GM12878 (cell line): ENCODE results near the gene CAMTA2. TPM values are rescaled to one million over a fixed set of nuclear protein-coding genes. Genes with fewer than 3 reads are reported as not detected.
A peak's percentile ranks its signal among the peaks of the same experiment; 100 is the strongest.

Source experiments
- ATF7 ChIP-seq: fragments of 450-650 bp; IDR thresholded peaks from 2 replicates; pipeline ENCODE4 v1.6.1; 2016; ENCODE audit warnings: low read depth, mild to moderate bottlenecking
- BACH1 ChIP-seq: fragments of 450-650 bp; IDR thresholded peaks from 2 replicates; pipeline ENCODE4 v1.6.1; 2017; ENCODE audit warnings: mild to moderate bottlenecking, borderline replicate concordance
- BRCA1 ChIP-seq: IDR thresholded peaks from 2 replicates; pipeline ENCODE4 v1.6.1; 2011; ENCODE audit warnings: low read depth, low read length, improper control_type of control experiment
- CBX3 ChIP-seq: fragments of 200-600 bp; sonication (generic); IDR thresholded peaks from 2 replicates; pipeline ENCODE4 v1.6.1; 2016; ENCODE audit warnings: low read depth, borderline replicate concordance
- CEBPB ChIP-seq, 2 experiments: fragments of 150-350 bp in 1 of 2; IDR thresholded peaks; 2 replicates each; pipeline ENCODE4 v1.6.1; 2012 to 2014; ENCODE audit warnings: low read depth in 2 of 2, low read length in 2 of 2, borderline replicate concordance in 1 of 2, inconsistent platforms in 1 of 2
- CREB1 ChIP-seq: IDR thresholded peaks from 2 replicates; pipeline ENCODE4 v1.6.1; 2012; ENCODE audit warnings: low read depth, mild to moderate bottlenecking, inconsistent platforms
- CTCF ChIP-seq, 3 experiments: IDR thresholded peaks in 2 of 3; conservative IDR thresholded peaks in 1 of 3; 2 replicates each; pipeline ENCODE4 v1.5.1; 2011; ENCODE audit warnings: low read depth in 3 of 3, low read length in 3 of 3, mild to moderate bottlenecking in 3 of 3, control low read depth in 2 of 3, moderate library complexity in 2 of 3, inconsistent platforms in 1 of 3, mixed read lengths in 1 of 3; ENCODE audit not compliant: control insufficient read depth in 2 of 3, insufficient read depth in 1 of 3; ENCODE audit errors: extremely low read depth in 1 of 3
- EGR1 ChIP-seq, 2 experiments: IDR thresholded peaks; 1 replicate in 1 of 2; 2 replicates in 1 of 2; pipeline ENCODE4 v1.6.1; 2011 to 2012; ENCODE audit warnings: low read depth in 2 of 2, low read length in 2 of 2, borderline replicate concordance in 1 of 2, mild to moderate bottlenecking in 1 of 2, moderate library complexity in 1 of 2
- FOXK2 ChIP-seq: fragments of 450-650 bp; IDR thresholded peaks from 2 replicates; pipeline ENCODE4 v1.6.1; 2017; ENCODE audit warnings: mild to moderate bottlenecking, moderate library complexity
- IRF3 ChIP-seq: fragments of 450-650 bp; IDR thresholded peaks from 2 replicates; pipeline ENCODE4 v1.6.1; 2014; ENCODE audit warnings: mild to moderate bottlenecking
- IRF5 ChIP-seq: fragments of 450-650 bp; IDR thresholded peaks from 2 replicates; pipeline ENCODE4 v1.6.1; 2017; ENCODE audit warnings: borderline replicate concordance
- MYB ChIP-seq: fragments of 150-350 bp; IDR thresholded peaks from 2 replicates; pipeline ENCODE4 v1.6.1; 2014; ENCODE audit warnings: mild to moderate bottlenecking, low read depth, low read length, borderline replicate concordance
- MYC ChIP-seq: IDR thresholded peaks from 2 replicates; pipeline ENCODE4 v1.6.1; 2011; ENCODE audit warnings: mild to moderate bottlenecking, low read length, moderate library complexity, inconsistent platforms; ENCODE audit not compliant: insufficient read depth, insufficient replicate concordance, insufficient read length, severe bottlenecking
- NFXL1 ChIP-seq: fragments of 450-650 bp; IDR thresholded peaks from 2 replicates; pipeline ENCODE4 v1.6.1; 2017; ENCODE audit warnings: antibody characterized with exemption, mild to moderate bottlenecking, borderline replicate concordance
- PAX8 ChIP-seq: fragments of 450-650 bp; IDR thresholded peaks from 2 replicates; pipeline ENCODE4 v1.6.1; 2017; ENCODE audit warnings: mild to moderate bottlenecking, moderate library complexity
- RAD21 ChIP-seq: IDR thresholded peaks from 2 replicates; pipeline ENCODE4 v1.6.1; 2011; ENCODE audit warnings: mild to moderate bottlenecking, low read depth, low read length, moderate library complexity; ENCODE audit not compliant: insufficient read depth
- RBBP5 ChIP-seq: fragments of 200-600 bp; sonication (generic); conservative IDR thresholded peaks from 2 replicates; pipeline ENCODE4 v1.6.1; 2016
- RELA ChIP-seq: fragments of 450-650 bp; IDR thresholded peaks from 2 replicates; pipeline ENCODE4 v1.8.0; 2014; ENCODE audit warnings: borderline replicate concordance; ENCODE audit not compliant: partially characterized antibody
- RELB ChIP-seq: fragments of 450-650 bp; IDR thresholded peaks from 2 replicates; pipeline ENCODE4 v1.6.1; 2017; ENCODE audit warnings: low read depth, mild to moderate bottlenecking, moderate library complexity
- SMAD5 ChIP-seq: IDR thresholded peaks from 2 replicates; pipeline ENCODE4 v1.6.1; 2016; ENCODE audit warnings: antibody characterized with exemption, low read depth
- SREBF1 ChIP-seq: IDR thresholded peaks from 2 replicates; pipeline ENCODE4 v1.6.1; 2012; ENCODE audit warnings: mild to moderate bottlenecking, low read length
- SRF ChIP-seq, 2 experiments: IDR thresholded peaks; 2 replicates each; pipeline ENCODE4 v1.6.1; 2011; ENCODE audit warnings: low read depth in 2 of 2, low read length in 2 of 2, mild to moderate bottlenecking in 1 of 2, moderate library complexity in 1 of 2
- YBX1 ChIP-seq: fragments of 450-650 bp; IDR thresholded peaks from 2 replicates; pipeline ENCODE4 v1.6.1; 2016; ENCODE audit warnings: antibody characterized with exemption
- YY1 ChIP-seq: IDR thresholded peaks from 2 replicates; pipeline ENCODE4 v1.6.1; 2011; ENCODE audit warnings: low read depth, mild to moderate bottlenecking, low read length
- ZBED1 ChIP-seq: IDR thresholded peaks from 2 replicates; pipeline ENCODE4 v1.6.1; 2016; ENCODE audit warnings: borderline replicate concordance
- ZNF207 ChIP-seq: fragments of 450-650 bp; IDR thresholded peaks from 2 replicates; pipeline ENCODE4 v1.6.1; 2014; ENCODE audit warnings: antibody characterized with exemption, mild to moderate bottlenecking, borderline replicate concordance
- ZNF24 ChIP-seq: fragments of 450-650 bp; IDR thresholded peaks from 2 replicates; pipeline ENCODE4 v1.6.1; 2017; ENCODE audit warnings: antibody characterized with exemption, mild to moderate bottlenecking
- ZNF274 ChIP-seq: IDR thresholded peaks from one replicate; pipeline ENCODE4 v1.8.0; 2011; ENCODE audit not compliant: insufficient read length, insufficient read depth
- polyA plus RNA-seq, 11 experiments: library from polyadenylated mRNA; depleted of rRNA in 4 of 11; unstranded in 6 of 11; stranded (reverse) in 5 of 11; fragments of >200 nt; fragmentation: Nextera tagmentation in 4 of 11; fragmentation: Illumina TruSeq in 1 of 11; extraction: Ambion mirVana in 4 of 11; extraction: Trizol in 1 of 11; gene quantifications; 1 replicate in 1 of 11; 2 replicates in 10 of 11; pipeline versions ENCODE4 v1.2.1 to v1.2.3, GENCODE V29; 2011 to 2016; ENCODE audit warnings: inconsistent platforms in 2 of 11, missing spikeins in 2 of 11, low read depth in 1 of 11
- total RNA-seq, 4 experiments: library from RNA; depleted of rRNA in 3 of 4; stranded (reverse); fragments of >200 nt in 3 of 4; fragmentation: Illumina TruSeq in 1 of 4; extraction: Trizol in 1 of 4; gene quantifications; 2 replicates each; pipeline versions ENCODE4 v1.2.1 to v1.2.3, GENCODE V29; 2013 to 2021

Gene CAMTA2
- total and polyA plus RNA-seq, 10 of the 15 experiments (the other 5 are each of a cell fraction or from before 2014, with no cell fraction given), result 0.42 to 29.3 (median 11.2) TPM

GRCh38 chr17:4948931-4949320, 38.5 kb downstream of the CAMTA2 start (continued):
- no peak for TF ChIP-seq IRF3
- TF ChIP-seq FOXK2, result no peak
- no peak for TF ChIP-seq PAX8
- no peak for TF ChIP-seq CTCF (IDR thresholded peaks at IDR 0.05 in 2 of 3, conservative IDR thresholded peaks at IDR 0.05 in 1 of 3; ENCODE audit: control insufficient read depth in 2 of 3, extremely low read depth in 1 of 3, insufficient read depth in 1 of 3, low read depth in 3 of 3, low read length in 3 of 3)
- no peak for TF ChIP-seq SRF (IDR thresholded peaks at IDR 0.05; ENCODE audit: low read depth in 2 of 2, low read length in 2 of 2)
- TF ChIP-seq MYB, result no peak
- no peak; the same call in 1 of the 2 replicates for TF ChIP-seq RELB
- TF ChIP-seq BRCA1, result no peak
- TF ChIP-seq RBBP5, result no peak
- TF ChIP-seq CBX3, result no peak
- TF ChIP-seq EGR1 (IDR thresholded peaks at IDR 0.05; ENCODE audit: borderline replicate concordance in 1 of 2, low read depth in 2 of 2, low read length in 2 of 2), result no peak
- no peak for TF ChIP-seq RAD21
- TF ChIP-seq SREBF1, result no peak
- no peak for TF ChIP-seq YBX1
- no peak for TF ChIP-seq ZNF274
- no peak for TF ChIP-seq ZNF207
- no peak for TF ChIP-seq CREB1
- TF ChIP-seq YY1, result 0 out of 2 replicates have a peak, but pooled peaks have one; percentile 29
- TF ChIP-seq SMAD5, result no peak
- no peak for TF ChIP-seq MYC
- peak; percentile 31 for TF ChIP-seq RELA
- peak; percentile 80 for TF ChIP-seq BACH1
- TF ChIP-seq NFXL1, result no peak
- TF ChIP-seq ZBED1, result no peak
- TF ChIP-seq CEBPB (IDR thresholded peaks at IDR 0.05; ENCODE audit: borderline replicate concordance in 1 of 2, low read depth in 2 of 2, low read length in 2 of 2), result no peak
- no peak for TF ChIP-seq IRF5
- TF ChIP-seq ATF7, result no peak
- no peak for TF ChIP-seq ZNF24
